GM21529 (cell line): ENCODE data around the gene ADARB2.
"Not testable (repeated sequence)": the region's sequence is repeated elsewhere in the genome, so short reads cannot be mapped to it uniquely, and the experiment has no call there.

Experiments used
- ATAC-seq: cut with Tn5 transposase; IDR thresholded peaks from one replicate; pipeline ENCODE4 v1.9.1; 2021; ENCODE audit not compliant: unreplicated experiment

Gene ADARB2

DNA sequence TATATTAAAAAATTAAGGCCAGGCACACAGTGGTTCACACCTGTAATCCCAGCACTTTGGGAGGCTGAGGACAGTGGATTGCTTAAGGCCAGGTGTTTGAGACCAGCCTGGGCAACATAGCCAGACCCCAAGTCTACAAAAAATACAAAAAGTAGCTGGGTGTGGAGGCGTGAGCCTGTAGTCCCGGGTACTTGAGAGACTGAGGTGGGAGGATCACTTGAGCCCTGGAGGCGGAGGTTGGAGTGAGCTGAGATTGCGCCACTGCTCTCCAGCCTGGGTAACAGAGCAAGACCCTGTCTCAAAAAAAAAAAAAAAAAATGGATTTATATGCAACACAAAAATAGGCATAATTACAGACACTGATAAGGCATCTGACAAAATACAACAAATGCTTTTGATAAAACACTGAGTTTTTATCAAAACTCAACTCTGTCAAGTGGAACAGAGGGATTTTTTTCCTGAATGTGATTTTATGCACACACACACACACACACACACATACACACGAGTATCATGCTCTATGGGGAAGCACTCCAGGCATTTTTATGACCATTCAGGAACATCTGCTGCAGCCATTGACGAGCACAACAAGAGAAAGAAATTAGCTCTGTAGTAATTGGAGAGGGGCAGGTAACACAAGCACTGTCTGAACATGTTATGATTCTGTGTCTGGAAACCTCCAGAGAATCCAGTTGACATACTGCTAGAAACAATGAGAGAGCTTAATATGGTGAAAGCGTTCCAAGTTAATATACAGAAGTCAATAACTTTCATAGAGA, 488.0 kb downstream of the ADARB2 start:
- no peak for ATAC-seq

DNA sequence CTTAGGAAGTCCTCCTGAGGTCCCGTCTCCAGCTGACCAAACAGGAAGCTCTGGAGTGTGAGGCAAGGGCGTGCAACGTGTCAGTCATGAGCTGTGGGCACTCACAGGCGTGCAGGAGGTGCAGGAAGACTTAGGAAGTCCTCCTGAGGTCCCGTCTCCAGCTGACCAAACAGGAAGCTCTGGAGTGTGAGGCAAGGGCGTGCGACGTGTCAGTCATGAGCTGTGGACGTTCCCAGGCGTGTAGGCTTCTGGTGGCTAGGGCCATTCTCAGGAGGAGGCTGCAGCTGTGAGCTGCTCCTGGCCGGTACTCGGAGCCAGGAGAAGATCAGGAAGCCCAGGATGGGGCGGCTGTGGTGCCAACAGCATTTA, 489.1 kb downstream of the ADARB2 start:
- ATAC-seq = not testable (repeated sequence)

DNA sequence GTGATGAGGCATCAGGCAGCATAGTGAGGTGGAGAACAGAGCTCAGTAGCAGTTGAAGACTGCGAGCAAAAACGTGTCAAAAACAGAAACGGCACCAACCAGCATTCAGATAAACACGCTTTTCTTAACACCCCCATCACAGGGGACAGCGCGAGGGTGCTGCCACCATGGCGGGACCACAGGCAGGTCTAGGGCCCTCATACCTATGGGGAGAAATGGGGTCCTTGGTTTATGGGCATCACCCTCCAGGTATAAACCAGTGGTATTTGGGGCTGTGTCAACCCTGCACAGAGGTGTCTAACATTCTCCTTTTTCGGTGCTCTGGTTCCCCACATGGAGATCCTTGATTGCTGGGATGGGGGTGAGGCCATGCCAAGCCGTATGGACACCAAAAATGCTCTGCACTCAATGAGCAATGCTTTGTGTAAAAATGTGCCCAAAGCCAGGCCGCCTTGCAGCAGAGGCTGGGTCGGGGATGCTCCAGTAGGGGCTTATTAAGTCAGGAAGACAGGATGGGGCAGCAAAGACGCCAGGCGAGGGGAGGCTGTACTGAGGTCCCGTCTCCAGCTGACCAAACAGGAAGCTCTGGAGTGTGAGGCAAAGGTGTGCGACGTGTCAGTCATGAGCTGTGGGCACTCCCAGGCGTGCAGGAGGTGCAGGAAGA, 489.6 kb downstream of the ADARB2 start:
- ATAC-seq = no peak

DNA sequence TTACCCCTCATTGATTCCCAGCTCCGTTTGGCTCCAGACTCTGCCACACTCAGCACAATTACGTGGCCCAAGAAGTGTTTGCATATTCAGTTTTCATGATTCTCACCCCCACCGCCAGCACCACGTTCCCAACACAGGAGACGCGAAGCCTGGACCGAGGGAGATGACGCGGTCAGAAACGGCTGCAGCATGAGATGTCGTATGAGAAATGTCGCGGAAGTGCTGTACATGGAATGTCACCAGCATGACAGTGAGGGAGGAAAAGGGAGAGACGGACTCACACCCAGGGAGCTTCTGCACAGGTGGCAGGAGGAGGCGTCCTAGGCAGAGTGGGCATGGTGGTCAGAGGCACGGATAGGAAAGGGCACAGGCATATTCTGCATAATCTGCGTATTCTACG, 492.8 kb downstream of the ADARB2 start:
- no peak for ATAC-seq

DNA sequence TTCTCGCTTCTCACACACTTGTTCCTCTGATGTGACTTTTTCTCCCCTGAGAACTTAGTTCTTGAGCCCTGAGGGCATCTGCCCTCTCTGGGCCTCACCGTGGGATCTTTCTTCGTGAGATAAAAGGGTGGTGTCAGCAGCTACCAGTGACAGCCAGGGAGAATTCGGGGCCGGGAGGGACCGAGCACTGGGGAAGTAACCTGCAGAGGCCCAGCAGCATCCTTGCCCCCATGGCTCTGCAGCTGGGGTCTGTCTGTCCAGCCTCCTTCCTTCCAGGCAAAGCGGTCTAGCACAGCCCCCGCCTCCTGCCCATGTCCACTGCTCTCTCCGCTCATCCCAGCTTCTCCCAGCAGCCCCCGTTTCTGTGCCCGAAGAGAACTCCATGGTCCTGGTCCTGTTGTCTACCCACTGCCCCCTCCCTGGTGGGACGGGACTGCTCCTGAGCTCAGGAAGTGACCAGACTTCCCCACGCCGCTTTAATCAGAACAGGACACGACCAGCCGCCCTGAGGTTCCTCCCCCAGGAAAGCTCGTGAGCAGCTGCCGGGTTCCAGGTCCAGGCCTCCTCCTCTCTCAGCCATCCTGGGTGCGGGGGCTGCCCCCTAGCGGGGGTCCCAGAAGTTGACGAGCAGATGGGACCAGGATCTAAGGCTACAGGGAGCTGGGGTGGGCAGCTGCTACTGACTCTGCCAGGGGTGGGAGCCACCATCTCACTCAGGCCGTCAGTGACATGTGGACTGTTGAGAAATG, 493.7 kb downstream of the ADARB2 start:
- ATAC-seq = no peak

DNA sequence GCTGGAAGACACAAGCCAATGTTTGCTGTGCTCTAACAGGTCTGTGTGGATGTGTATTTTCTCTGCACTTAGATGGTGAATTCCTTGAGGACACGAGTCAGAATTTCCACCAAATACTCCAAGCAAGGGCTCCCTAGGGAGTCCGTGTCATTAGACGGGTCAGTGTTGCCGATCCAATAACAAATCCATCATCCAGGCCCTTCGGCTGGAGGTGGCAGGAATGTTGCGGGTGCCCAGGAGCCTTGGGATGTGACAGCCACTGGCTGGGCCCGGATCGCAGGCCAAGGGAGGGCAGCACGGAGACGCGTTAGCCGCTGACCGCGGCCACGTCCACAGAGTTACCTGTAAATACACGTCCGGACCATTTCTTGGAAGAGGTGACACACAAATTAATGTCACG, 494.4 kb downstream of the ADARB2 start:
- ATAC-seq = no peak

DNA sequence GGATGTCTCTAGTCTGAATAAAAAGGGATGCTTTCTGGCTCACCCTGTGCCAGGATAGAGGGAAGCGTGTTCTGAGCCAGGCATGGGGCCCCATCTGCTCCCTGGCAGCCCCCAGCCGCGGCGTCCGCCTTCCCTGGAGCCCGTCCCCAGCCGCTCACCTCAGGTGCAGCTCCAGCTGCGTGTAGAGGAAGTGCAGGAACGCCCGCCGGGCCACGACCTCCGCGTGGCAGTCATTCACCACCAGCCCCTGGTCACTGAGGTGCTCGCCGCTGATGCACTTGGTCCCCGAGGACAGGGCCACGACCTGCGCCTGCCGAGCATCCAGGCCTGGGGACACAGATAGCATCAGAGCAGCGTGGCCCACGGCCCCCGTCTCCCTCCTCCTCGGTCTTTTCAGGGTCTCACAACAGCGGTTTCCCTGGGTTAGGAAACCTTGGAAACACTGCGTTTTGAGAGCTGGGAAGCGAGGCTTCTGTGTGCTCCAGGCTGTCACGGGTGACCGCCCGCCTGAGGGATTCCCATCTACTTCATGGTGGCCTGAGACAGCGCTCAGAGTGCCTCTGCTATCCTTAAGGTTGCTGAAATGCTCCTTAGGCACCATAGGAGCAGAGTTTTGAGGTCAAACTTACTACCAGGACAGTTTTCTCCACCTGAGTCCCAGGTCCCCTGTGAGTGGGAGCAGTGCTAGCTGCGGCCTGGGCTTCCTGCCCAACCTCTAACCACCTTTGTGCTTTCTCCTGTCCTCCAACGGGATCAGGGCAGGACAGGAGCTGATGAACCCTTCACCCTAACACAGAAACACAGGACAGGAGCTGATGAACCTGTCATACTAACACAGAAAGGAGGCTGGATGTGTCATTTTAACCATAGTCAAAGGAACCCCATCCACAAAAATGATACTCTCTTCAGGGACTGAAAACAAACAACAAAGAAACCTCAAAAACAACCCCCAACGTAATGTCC, 495.1 kb downstream of the ADARB2 start:
- no peak for ATAC-seq

DNA sequence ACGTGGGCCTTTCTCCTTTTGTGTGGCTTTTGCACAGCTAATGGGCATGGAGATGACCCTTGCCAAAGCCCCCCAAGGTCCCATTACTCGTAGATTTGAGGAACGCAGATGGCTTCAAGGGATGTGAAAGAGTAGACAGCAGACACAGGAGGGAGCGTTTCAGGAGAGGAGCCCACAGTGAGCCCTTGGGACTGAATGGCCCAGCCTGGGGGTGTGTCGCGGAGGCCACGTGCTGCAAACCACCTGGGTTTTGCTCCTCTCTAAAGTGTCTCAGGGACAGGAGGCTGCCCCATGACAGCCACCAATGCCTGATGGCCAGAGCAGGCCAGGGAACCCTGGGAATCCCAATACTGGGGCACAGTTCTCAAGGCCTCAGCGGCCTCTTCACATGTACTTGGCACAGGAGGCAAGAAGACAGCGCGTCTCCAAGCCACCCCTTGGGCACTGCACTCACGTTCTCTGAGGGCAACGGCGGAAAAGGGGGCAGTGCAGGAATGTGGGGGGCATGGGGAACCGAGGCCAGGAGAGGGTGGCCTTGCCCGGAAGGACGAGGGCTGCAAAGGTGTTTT, 495.9 kb downstream of the ADARB2 start:
- ATAC-seq = no peak

DNA sequence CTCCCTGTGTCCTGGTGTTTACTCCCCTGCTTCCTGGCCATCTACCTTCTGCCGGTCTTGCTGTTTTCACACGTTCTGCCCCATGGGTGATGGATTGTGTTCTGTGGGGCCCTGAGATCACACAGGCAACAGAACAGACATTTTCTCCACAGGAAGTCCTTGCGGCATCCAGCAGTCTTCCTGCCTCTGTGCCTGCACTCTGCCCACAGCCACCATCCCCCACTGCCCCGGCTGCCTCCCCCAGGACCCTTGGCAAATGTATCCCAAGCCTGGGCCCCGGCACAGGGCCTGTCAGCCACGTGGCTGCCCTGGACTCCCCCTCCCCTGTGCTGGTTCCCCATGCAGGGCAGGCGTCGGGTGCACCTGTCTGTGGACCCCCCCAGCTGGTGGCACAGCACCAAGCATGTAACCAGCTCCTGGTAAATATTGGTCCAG, 497.0 kb downstream of the ADARB2 start:
- no peak for ATAC-seq

DNA sequence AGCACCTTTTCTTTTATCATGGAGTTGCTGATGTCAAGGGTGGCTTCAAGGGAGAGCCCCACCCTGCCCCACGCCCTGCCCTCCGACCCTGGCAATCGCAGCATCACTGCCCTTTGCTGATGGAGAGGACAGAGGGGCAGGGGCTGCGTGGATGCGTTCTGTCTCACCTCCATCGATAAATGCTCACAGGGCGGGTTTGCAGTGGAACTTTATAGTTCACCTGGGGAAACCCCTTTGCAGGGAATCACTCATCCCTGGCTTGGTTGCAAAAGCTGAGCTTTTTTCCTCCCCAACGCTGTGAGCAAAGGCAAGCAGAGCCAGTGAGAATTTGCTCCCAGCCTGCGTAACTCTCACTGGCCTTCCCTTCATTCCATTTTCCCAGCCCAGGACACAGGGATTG, 504.3 kb downstream of the ADARB2 start:
- no peak for ATAC-seq

DNA sequence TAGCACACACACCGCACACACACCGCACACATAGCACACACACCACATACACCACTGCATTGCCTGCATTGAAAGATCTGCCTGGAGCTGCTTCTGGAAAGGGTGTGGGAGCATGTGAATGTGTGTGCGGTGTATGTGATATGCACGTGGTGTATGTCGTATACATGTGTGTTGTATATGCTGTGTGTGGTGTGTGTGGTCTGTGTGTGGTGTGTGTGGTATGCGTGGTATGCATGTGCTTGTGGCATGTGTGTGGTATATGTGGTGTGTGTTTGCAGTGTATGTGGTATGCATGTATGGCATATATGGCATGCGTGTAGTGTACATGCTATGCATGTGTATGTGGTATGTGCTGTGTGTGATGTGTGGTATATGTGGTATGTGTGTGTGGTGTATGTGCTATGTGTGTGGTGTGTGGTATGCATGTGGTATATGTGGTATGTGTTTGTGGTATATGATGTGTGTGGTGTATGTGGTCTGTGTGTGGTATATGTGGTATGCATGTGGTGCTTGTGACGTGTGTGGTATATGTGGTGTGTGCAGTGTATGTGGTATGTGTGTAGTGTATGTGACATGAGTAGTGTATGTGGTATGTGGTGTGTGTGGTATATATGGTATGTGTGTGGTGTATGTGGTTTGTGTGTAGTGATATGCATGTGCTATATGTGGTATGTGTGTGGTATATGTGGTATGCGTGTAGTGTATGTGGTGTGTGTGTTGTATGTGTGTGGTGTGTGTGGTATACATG, 505.0 kb downstream of the ADARB2 start:
- no peak for ATAC-seq

DNA sequence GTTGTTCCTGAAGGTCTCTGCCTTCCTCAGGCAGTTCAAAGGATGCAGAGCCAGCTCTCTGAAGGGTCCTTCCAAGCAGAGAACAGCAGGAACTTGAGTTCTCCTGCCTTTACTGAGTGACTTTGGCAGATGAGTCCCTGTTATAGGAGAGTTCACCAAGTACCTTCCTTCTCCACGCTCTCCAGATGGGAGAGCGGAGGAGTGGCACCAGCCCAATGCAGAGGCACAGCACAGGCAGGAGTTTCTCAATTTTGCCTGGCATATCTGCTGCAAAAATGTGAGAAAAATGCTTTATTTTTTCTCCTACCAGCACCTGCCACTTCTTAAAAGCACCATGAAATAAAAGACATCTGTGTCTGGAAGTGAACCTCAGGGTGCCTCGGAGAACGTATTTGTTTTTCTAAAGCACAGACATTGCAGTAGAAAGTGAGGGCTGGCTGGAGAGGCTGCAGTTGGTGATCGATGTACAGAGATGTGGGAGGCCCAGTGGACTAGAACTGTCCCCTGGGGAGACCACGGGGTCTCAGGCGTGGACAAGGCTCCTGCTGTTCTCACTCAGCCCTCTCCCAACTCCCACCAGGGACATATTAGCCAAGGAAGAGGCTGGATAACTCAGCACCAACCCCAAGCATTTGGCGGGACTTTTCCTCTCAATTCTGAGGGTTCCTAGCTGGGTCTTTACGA, 506.6 kb downstream of the ADARB2 start:
- no peak for ATAC-seq

DNA sequence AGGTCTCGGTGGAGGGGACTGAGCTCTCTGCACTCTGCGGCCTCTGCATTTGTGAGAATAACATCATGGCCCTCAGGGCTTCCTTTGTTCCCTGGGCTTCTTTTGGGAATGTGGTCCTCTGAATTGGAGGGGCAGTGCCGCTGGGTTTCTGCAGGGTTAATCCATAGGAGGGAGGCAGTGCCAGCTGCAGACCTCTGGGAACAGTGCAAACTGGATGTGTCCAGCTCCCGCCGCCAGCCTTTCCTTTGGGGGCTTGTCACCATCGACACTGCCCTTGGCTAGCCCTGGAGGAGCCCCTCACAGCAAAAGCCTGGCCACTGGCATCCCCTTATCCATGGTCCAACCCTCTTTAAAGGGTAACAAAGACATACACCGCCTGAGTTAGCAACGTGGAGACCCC, 507.2 kb downstream of the ADARB2 start:
- no peak for ATAC-seq

DNA sequence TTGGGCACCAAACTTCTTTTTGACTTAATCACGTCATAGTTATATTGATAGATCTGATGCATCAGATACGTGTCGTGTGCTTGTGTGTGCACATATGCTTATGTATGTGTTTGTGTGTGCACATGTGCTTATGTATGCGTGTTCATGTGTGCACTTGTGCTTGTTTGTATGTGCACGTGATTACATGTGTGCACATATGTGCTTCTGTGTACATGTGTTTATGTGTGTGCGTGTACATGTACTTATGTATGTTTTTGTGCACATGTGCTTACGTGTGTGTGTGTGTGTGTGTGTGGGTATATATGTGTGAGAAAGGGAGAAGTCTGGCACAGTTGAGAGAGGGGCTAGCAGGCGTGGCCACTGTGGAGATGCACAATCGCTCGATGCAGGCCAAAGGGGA, 507.8 kb downstream of the ADARB2 start:
- no peak for ATAC-seq

DNA sequence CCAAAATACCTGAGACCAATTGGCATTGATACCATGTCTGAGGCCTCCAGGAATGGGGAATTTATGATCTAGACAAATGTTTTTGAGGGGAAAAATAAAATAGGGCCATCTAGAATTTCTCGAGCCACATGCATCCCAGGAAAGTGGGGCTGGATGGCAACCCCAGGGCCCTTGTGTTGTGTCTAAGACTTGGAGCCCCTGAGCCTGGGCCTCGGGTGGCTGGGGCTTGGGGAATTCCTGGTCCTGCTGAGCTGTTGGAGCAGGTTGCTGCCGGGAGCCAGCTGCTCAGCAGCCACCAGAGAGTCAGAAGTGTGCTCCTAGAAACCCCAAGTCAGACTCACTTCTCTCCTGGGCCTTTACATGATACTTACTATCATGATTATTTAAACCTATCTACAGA, 508.2 kb downstream of the ADARB2 start:
- ATAC-seq = no peak

DNA sequence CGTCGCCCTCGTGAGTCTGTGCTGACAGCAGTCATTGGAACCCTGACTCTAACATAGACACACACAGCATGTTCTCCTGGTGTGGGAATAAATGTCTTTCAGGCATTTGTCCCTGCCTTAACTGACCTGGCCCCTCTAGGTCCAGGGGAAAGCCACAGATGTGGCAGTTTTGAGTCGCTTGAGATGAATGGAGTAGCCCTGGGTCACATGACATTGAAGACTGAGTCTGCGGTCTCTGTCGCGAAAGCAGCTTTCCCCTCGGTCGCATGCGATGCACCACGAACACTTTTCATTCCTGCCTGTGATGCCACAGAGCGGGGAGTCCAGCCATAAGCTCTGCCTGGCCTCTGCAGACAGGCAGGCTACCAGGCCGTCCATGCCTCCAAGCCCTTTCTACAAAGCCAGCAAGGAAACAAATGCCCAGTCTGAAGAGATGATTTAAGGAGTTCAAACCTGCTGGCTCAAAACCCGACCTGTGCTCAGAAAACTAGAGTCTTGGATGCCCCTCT, 508.8 kb downstream of the ADARB2 start:
- no peak for ATAC-seq

DNA sequence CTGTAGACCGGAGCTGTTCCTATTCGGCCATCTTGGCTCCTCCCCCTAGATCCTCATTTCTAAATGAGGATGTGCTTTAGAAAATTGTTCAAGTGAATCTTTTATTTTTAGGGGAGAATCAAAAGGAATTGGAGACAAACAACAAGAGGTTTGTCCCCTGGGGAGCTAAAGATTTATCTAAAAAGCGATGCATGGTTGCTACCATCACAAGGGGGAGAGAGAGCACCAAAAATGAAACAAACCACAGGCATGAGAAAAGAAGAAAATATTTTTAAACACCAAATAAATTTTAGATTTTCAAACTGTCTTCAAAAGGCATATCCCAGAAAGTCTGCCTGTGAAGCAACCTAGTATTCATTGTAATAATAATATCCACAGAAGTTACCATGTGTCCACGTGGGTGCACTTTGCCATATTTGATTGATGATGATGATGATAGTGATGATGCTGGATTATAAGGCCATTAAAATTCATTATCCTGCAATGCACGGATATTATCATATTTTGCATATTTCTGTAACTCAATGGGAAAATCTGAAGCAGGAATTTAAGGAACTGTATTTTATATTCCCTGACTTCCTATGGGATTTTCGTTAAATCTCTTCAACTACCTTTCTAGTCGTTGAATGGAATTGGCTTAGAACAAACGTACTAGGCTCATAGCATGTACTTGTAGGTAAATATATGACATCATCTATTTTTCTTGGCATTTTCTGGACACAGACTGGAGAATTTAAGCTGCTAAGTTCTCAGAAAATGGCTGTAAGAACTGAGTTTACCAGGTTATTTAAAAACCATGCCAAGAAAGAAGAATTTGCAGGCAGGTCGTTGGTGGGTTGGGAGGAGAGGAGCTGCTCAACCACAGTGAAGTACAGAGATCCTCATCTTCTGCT, 509.6 kb downstream of the ADARB2 start:
- ATAC-seq = no peak

DNA sequence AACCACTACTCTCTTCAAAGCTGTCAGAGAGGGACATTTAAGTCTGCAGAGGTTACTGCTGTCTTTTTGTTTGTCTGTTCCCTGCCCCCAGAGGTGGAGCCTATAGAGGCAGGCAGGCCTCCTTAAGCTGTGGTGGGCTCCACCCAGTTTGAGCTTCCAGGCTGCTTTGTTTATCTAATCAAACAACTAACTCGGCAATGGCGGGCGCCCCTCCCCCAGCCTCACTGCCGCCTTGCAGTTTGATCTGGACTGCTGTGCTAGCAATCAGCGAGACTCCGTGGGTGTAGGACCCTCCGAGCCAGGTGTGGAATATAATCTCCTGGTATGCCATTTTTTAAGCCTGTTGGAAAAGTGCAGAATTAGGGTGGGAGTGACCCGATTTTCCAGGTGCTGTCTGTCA, 510.4 kb downstream of the ADARB2 start:
- ATAC-seq = not testable (repeated sequence)
